ENCODE measurements around the gene HCAR2. TPM values are rescaled to one million over a fixed set of nuclear protein-coding genes. Genes with fewer than 3 reads are reported as not detected.
"Not testable (repeated sequence)": the region's sequence is repeated elsewhere in the genome, so short reads cannot be mapped to it uniquely, and the experiment has no call there.

HCAR2 gene
- total RNA-seq, 2 experiments from 2014 or later, result not detected

GRCh38 chr12:122730215-122731014 lies 27.3 kb upstream of the HCAR2 start, which contains the start of gene HCAR1:
TSS of gene HCAR1 (minus strand) at chr12:122730844. CDS start at chr12:122730339, 505 bp downstream.
- intact Hi-C loops (cut with micrococcal nuclease), result loop anchor here (5.0 kb wide), 2 partner anchors 308 to 982 kb away; partner anchors contain the start of genes ATP6V0A2 and CLIP1
- H3K9me3 Mint-ChIP-seq, result peaks cover 3% of the 10 kb centered on the region
- H3K27me3 Mint-ChIP-seq (ENCODE audit: low read depth), result no peaks in the 10 kb centered on the region
- peak; percentile 86 for DNase-seq
- no peaks in the 10 kb centered on the region for H3K36me3 Mint-ChIP-seq (ENCODE audit: low read depth)
- CTCF ChIA-PET, result interaction anchor here (0.6 kb wide), 1 partner anchor 57 kb away, joined by 3 read pairs; no protein-coding TSS in a partner anchor
- H3K27ac Mint-ChIP-seq, result peak within 1 kb of the TSS; percentile 89
- peaks cover 82% of the 10 kb centered on the region for H3K4me1 Mint-ChIP-seq (ENCODE audit: low read depth)
- H3K4me3 Mint-ChIP-seq, result peak within 1 kb of the TSS; percentile 58

GRCh38 chr12:122729583-122730214 lies 26.5 kb upstream of the HCAR2 start:
- peaks cover 89% of the 10 kb centered on the region for H3K4me1 Mint-ChIP-seq (ENCODE audit: low read depth)
- peaks cover 3% of the 10 kb centered on the region for H3K9me3 Mint-ChIP-seq
- peak overlapping the region; percentile 85 for H3K27ac Mint-ChIP-seq
- no peak for DNase-seq
- no peaks in the 10 kb centered on the region for H3K27me3 Mint-ChIP-seq (ENCODE audit: low read depth)
- H3K36me3 Mint-ChIP-seq (ENCODE audit: low read depth), result no peaks in the 10 kb centered on the region
- intact Hi-C loops (cut with micrococcal nuclease), result loop anchor here (5.0 to 10.0 kb wide), 4 partner anchors 307 to 983 kb away; partner anchors contain the start of genes ATP6V0A2, CLIP1 and RHOF
- H3K4me3 Mint-ChIP-seq, result peak overlapping the region; percentile 58
- CTCF ChIA-PET, result no interaction called here

GRCh38 chr12:122726080-122726558 lies 23.0 kb upstream of the HCAR2 start:
- intact Hi-C loops (cut with micrococcal nuclease), result loop anchor here (10.0 kb wide), 2 partner anchors 641 to 931 kb away; partner anchors contain the start of gene RHOF
- H3K9me3 Mint-ChIP-seq, result no peaks in the 10 kb centered on the region
- CTCF ChIA-PET, result interaction anchor here (1.3 kb wide), 1 partner anchor 27 kb away, joined by 5 read pairs; the partner anchor contains the start of gene DENR
- peaks cover 76% of the 10 kb centered on the region for H3K4me1 Mint-ChIP-seq (ENCODE audit: low read depth)
- no peaks in the 10 kb centered on the region for H3K27me3 Mint-ChIP-seq (ENCODE audit: low read depth)
- peak; percentile 61 for DNase-seq
- peak overlapping the region; percentile 50 for H3K4me3 Mint-ChIP-seq
- peak overlapping the region; percentile 85 for H3K27ac Mint-ChIP-seq
- no peaks in the 10 kb centered on the region for H3K36me3 Mint-ChIP-seq (ENCODE audit: low read depth)

- Mint-ChIP-seq H3K27me3 (ENCODE audit: low read depth) (no peaks in the 10 kb centered on the region), H3K9me3 (no peaks in the 10 kb centered on the region), H3K4me3 (peak overlapping the region; percentile 50), H3K4me1 (ENCODE audit: low read depth) (peaks cover 75% of the 10 kb centered on the region), H3K27ac (peak overlapping the region; percentile 85), H3K36me3 (ENCODE audit: low read depth) (no peaks in the 10 kb centered on the region)
- no peak for DNase-seq
- CTCF ChIA-PET, result no interaction called here
- intact Hi-C loops (cut with micrococcal nuclease), result loop anchor here (10.0 kb wide), 2 partner anchors 641 to 931 kb away; partner anchors contain the start of gene RHOF
These were observed 22.4 kb upstream of the HCAR2 start for GRCh38 chr12:122725452-122726079.

- Mint-ChIP-seq H3K4me3 (no peak overlapping the region), H3K4me1 (ENCODE audit: low read depth) (peaks cover 74% of the 10 kb centered on the region), H3K27ac (peak overlapping the region; percentile 85), H3K36me3 (ENCODE audit: low read depth) (no peaks in the 10 kb centered on the region), H3K9me3 (no peaks in the 10 kb centered on the region), H3K27me3 (ENCODE audit: low read depth) (no peaks in the 10 kb centered on the region)
- CTCF ChIA-PET, result interaction anchor here (0.6 kb wide), 1 partner anchor 366 kb away, joined by 3 read pairs; no protein-coding TSS in a partner anchor
- no peak for DNase-seq
- intact Hi-C loops (cut with micrococcal nuclease), result loop anchor here (10.0 kb wide), 2 partner anchors 640 to 930 kb away; partner anchors contain the start of gene RHOF
These were observed 21.6 kb upstream of the HCAR2 start for GRCh38 chr12:122724641-122725243.

- Mint-ChIP-seq H3K36me3 (ENCODE audit: low read depth) (no peaks in the 10 kb centered on the region), H3K27ac (peak overlapping the region; percentile 48), H3K9me3 (peaks cover 1% of the 10 kb centered on the region), H3K27me3 (ENCODE audit: low read depth) (no peaks in the 10 kb centered on the region), H3K4me1 (ENCODE audit: low read depth) (peaks cover 58% of the 10 kb centered on the region), H3K4me3 (no peak overlapping the region)
- CTCF ChIA-PET, result interaction anchor here (0.9 to 1.2 kb wide), 3 partner anchors 11 to 30 kb away, joined by 3 read pairs; no protein-coding TSS in a partner anchor
- intact Hi-C loops (cut with micrococcal nuclease), result loop anchor here (10.0 kb wide), 2 partner anchors 638 to 928 kb away; partner anchors contain the start of gene RHOF
- DNase-seq, result no peak
These were observed 19.2 kb upstream of the HCAR2 start for GRCh38 chr12:122722387-122722786.

- peak; percentile 26 for DNase-seq
- CTCF ChIA-PET, result no interaction called here
- no peaks in the 10 kb centered on the region for H3K27me3 Mint-ChIP-seq (ENCODE audit: low read depth)
- peak overlapping the region; percentile 30 for H3K4me3 Mint-ChIP-seq
- peak overlapping the region; percentile 88 for H3K27ac Mint-ChIP-seq
- H3K9me3 Mint-ChIP-seq, result peaks cover 1% of the 10 kb centered on the region
- no peaks in the 10 kb centered on the region for H3K36me3 Mint-ChIP-seq (ENCODE audit: low read depth)
- peaks cover 49% of the 10 kb centered on the region for H3K4me1 Mint-ChIP-seq (ENCODE audit: low read depth)
- intact Hi-C loops (cut with micrococcal nuclease), result loop anchor here (1.0 to 10.0 kb wide), 3 partner anchors 31 to 926 kb away; partner anchors contain the start of genes DENR and RHOF
These were observed 17.9 kb upstream of the HCAR2 start for GRCh38 chr12:122721057-122721545.

- H3K27ac Mint-ChIP-seq; H3K27me3 Mint-ChIP-seq (ENCODE audit: low read depth); CTCF ChIA-PET; H3K9me3 Mint-ChIP-seq; intact Hi-C loops (cut with micrococcal nuclease); DNase-seq; H3K36me3 Mint-ChIP-seq (ENCODE audit: low read depth); H3K4me3 Mint-ChIP-seq: not testable (repeated sequence)
- H3K4me1 Mint-ChIP-seq (ENCODE audit: low read depth), result peaks cover 22% of the 10 kb centered on the region
These were observed 13.5 kb upstream of the HCAR2 start, which contains the start of gene HCAR3 for GRCh38 chr12:122716658-122717057. TSS of gene HCAR3 (minus strand) at chr12:122716811. CDS start at chr12:122716737, 74 bp downstream.

- H3K4me3 Mint-ChIP-seq; H3K27me3 Mint-ChIP-seq (ENCODE audit: low read depth); intact Hi-C loops (cut with micrococcal nuclease): not testable (repeated sequence)
These were observed 12.1 kb upstream of the HCAR2 start for GRCh38 chr12:122715211-122715610.

GRCh38 chr12:122713491-122714188 lies 10.5 kb upstream of the HCAR2 start:
- H3K36me3 Mint-ChIP-seq (ENCODE audit: low read depth); intact Hi-C loops (cut with micrococcal nuclease); H3K4me3 Mint-ChIP-seq; H3K27me3 Mint-ChIP-seq (ENCODE audit: low read depth); DNase-seq; CTCF ChIA-PET; H3K9me3 Mint-ChIP-seq; H3K4me1 Mint-ChIP-seq (ENCODE audit: low read depth); H3K27ac Mint-ChIP-seq: not testable (repeated sequence)

More at GRCh38 chr12:122715211-122715610, 12.1 kb upstream of the HCAR2 start:
- H3K9me3 Mint-ChIP-seq; DNase-seq; H3K27ac Mint-ChIP-seq; H3K36me3 Mint-ChIP-seq (ENCODE audit: low read depth); CTCF ChIA-PET: not testable (repeated sequence)
- peaks cover 16% of the 10 kb centered on the region for H3K4me1 Mint-ChIP-seq (ENCODE audit: low read depth)

- DNase-seq; intact Hi-C loops (cut with micrococcal nuclease); CTCF ChIA-PET; H3K36me3 Mint-ChIP-seq (ENCODE audit: low read depth); H3K4me3 Mint-ChIP-seq; H3K27me3 Mint-ChIP-seq (ENCODE audit: low read depth); H3K4me1 Mint-ChIP-seq (ENCODE audit: low read depth); H3K27ac Mint-ChIP-seq; H3K9me3 Mint-ChIP-seq: not testable (repeated sequence)
These were observed 8.1 kb upstream of the HCAR2 start for GRCh38 chr12:122711266-122711665.
